Uterine smooth muscle cell (primary cell): Measurements from ENCODE around the gene TMEM132D. TPM values are rescaled to one million over a fixed set of nuclear protein-coding genes. Genes with fewer than 3 reads are reported as not detected.

ENCODE experiments used
- total RNA-seq: library from RNA; depleted of rRNA; stranded (reverse); fragments of >200 nt; gene quantifications from 2 replicates; pipeline ENCODE4 v1.2.3, GENCODE V29; 2014

Gene TMEM132D
- total RNA-seq = 1.00 and 2.0 TPM in 2 replicates

DNA sequence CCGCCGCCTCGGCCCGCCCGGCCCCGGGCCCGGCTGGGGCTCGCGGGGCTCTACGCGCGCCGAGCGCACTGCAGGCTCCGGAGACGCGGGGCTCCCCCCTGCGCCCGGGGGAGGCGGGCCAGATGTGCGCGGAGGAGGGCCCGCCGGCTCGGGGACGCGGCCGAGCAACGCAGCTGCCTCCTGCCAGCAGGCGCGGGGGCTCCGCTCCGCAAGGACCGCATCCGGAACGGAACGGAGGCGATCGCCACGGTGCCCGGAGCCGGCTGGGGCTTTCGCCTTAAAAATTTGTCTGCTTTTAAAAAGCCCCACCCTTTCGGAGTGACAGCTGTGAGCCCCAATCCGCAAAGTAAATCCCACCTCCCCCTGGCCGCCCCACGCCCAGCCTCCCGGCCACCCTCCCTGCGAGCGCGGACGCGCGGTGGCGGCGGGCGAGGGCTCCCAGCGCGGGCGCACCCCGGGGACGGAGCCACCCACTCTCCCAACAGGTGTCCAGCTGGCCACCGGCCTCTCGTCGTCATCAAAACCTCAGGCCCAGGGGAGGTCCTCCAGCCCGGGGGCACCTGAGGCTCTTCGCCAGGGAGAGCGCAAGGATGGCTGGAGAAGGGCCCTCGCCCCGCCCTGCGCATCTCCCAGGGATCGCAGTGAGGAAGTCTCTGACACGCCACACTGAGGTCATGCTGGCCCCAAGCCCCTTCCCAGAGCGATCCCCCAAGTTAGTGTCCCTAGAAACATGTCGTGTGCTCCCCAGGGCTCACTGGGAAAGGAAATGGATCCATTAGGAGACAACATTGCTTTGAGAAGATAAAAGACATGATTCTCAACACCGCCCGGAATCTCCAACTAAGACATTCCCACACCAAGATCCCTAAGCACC is at the start of gene TMEM132D:
TSS of gene TMEM132D (minus strand) at position 70 of the 874 bp plus-strand sequence.

